Measurements from ENCODE around the gene GPANK1.
A peak's percentile ranks its signal among the peaks of the same experiment; 100 is the strongest.

- TF ChIP-seq EZH2 (IDR thresholded peaks at IDR 0.05; ENCODE audit: low read length, missing control alignments) (no peak), CTCF (conservative IDR thresholded peaks at IDR 0.05 in 1 of 2, IDR thresholded peaks at IDR 0.05 in 1 of 2; ENCODE audit: low read depth in 1 of 2, low read length in 2 of 2) (peak; percentile 23 to 46)
These were observed 24.7 kb upstream of the GPANK1 start for GRCh38 chr6:31689249-31690110.
